GM12891 (cell line): ENCODE measurements around the gene HIC1.

Source experiments
- PAX5 ChIP-seq: IDR thresholded peaks from 2 replicates; pipeline ENCODE4 v1.6.1; 2011; ENCODE audit warnings: low read length, moderate library complexity, mild to moderate bottlenecking; ENCODE audit not compliant: insufficient read depth, severe bottlenecking
- POLR2A ChIP-seq: IDR thresholded peaks from 2 replicates; pipeline ENCODE4 v1.6.1; 2011; ENCODE audit warnings: low read depth, low read length, control low read depth
- POLR2AphosphoS5 ChIP-seq: IDR thresholded peaks from 2 replicates; pipeline ENCODE4 v1.6.1; 2011; ENCODE audit warnings: low read depth, low read length, control low read depth
- SPI1 ChIP-seq: IDR thresholded peaks from 2 replicates; pipeline ENCODE4 v1.6.1; 2011; ENCODE audit warnings: low read depth, low read length, control low read depth
- TAF1 ChIP-seq: IDR thresholded peaks from 2 replicates; pipeline ENCODE4 v1.6.1; 2011; ENCODE audit warnings: low read depth, low read length, control low read depth

- TF ChIP-seq TAF1 (no peak), POLR2A (no peak), POLR2AphosphoS5 (no peak), PAX5 (no peak), SPI1 (no peak)
Observed at GRCh38 chr17:2024572-2025219, 30.2 kb upstream of the HIC1 start.
